ENCODE results near the gene ZNF565.
"Not testable (repeated sequence)": the region's sequence is repeated elsewhere in the genome, so short reads cannot be mapped to it uniquely, and the experiment has no call there.

Gene ZNF565

GRCh38 chr19:36201684-36202083, 12.8 kb downstream of the ZNF565 start:
- TF ChIP-seq CREB5 (CRISPR knock-in tag; IDR thresholded peaks at IDR 0.05; ENCODE audit: low read depth) = no peak
- no peak for TF ChIP-seq ARNTL (CRISPR knock-in tag; IDR thresholded peaks at IDR 0.05; ENCODE audit: borderline replicate concordance, low read depth)
- TF ChIP-seq ESRRG (CRISPR knock-in tag; IDR thresholded peaks at IDR 0.05) = no peak
- no peak for TF ChIP-seq TSHZ2 (CRISPR knock-in tag; IDR thresholded peaks at IDR 0.05)
- TF ChIP-seq SNAI2 (CRISPR knock-in tag; IDR thresholded peaks at IDR 0.05) = no peak
- TF ChIP-seq ZNF8 (CRISPR knock-in tag; IDR thresholded peaks at IDR 0.05) = no peak
- no peak for TF ChIP-seq GLIS3 (CRISPR knock-in tag; IDR thresholded peaks at IDR 0.05)
- TF ChIP-seq RARB (CRISPR knock-in tag; IDR thresholded peaks at IDR 0.05) = no peak
- TF ChIP-seq PATZ1 (CRISPR knock-in tag; IDR thresholded peaks at IDR 0.05; ENCODE audit: borderline replicate concordance) = no peak
- no peak for TF ChIP-seq TOX (CRISPR knock-in tag; IDR thresholded peaks at IDR 0.05; ENCODE audit: borderline replicate concordance)
- no peak for TF ChIP-seq ZFP30 (CRISPR knock-in tag; IDR thresholded peaks at IDR 0.05)
- TF ChIP-seq BACH2 (CRISPR knock-in tag; IDR thresholded peaks at IDR 0.05; ENCODE audit: borderline replicate concordance) = no peak
- ATAC-seq = no peak

- TF ChIP-seq ZNF70 (CRISPR knock-in tag; IDR thresholded peaks at IDR 0.05) (peak; percentile 39; the same call in 1 of the 2 replicates), ZNF565 (CRISPR knock-in tag; conservative IDR thresholded peaks at IDR 0.05; ENCODE audit: low read depth) (no peak), ZNF8 (CRISPR knock-in tag; IDR thresholded peaks at IDR 0.05) (peak; percentile 48; the same call in 1 of the 2 replicates), GLIS3 (CRISPR knock-in tag; IDR thresholded peaks at IDR 0.05) (no peak)
- no peak for ATAC-seq
These were observed 16.3 kb downstream of the ZNF565 start for GRCh38 chr19:36198119-36198518.

GRCh38 chr19:36196249-36196648, 18.2 kb downstream of the ZNF565 start:
- TF ChIP-seq BACH2 (CRISPR knock-in tag; IDR thresholded peaks at IDR 0.05; ENCODE audit: borderline replicate concordance) (no peak), ZNF565 (CRISPR knock-in tag; conservative IDR thresholded peaks at IDR 0.05; ENCODE audit: low read depth) (no peak), TOX (CRISPR knock-in tag; IDR thresholded peaks at IDR 0.05; ENCODE audit: borderline replicate concordance) (no peak), PPARA (CRISPR knock-in tag; IDR thresholded peaks at IDR 0.05; ENCODE audit: borderline replicate concordance) (no peak), POU6F1 (CRISPR knock-in tag; IDR thresholded peaks at IDR 0.05; ENCODE audit: borderline replicate concordance, low read depth) (no peak), CREB5 (CRISPR knock-in tag; IDR thresholded peaks at IDR 0.05; ENCODE audit: low read depth) (no peak)
- no peak for ATAC-seq

- not testable (repeated sequence) for ATAC-seq
These were observed 27.7 kb downstream of the ZNF565 start for GRCh38 chr19:36186722-36187121.

- no peak for ATAC-seq
These were observed 31.2 kb downstream of the ZNF565 start for GRCh38 chr19:36183245-36183628.

More at GRCh38 chr19:36183245-36183628, 31.2 kb downstream of the ZNF565 start:
- TF ChIP-seq ZFP30 (CRISPR knock-in tag; IDR thresholded peaks at IDR 0.05) = no peak
- TF ChIP-seq CREB5 (CRISPR knock-in tag; IDR thresholded peaks at IDR 0.05; ENCODE audit: low read depth) = no peak
- TF ChIP-seq PPARA (CRISPR knock-in tag; IDR thresholded peaks at IDR 0.05; ENCODE audit: borderline replicate concordance) = no peak
- TF ChIP-seq TCF4 (CRISPR knock-in tag; IDR thresholded peaks at IDR 0.05; ENCODE audit: borderline replicate concordance) = no peak
- TF ChIP-seq ZNF565 (CRISPR knock-in tag; conservative IDR thresholded peaks at IDR 0.05; ENCODE audit: low read depth) = no peak
- no peak for TF ChIP-seq TOX (CRISPR knock-in tag; IDR thresholded peaks at IDR 0.05; ENCODE audit: borderline replicate concordance)
- TF ChIP-seq ISL1 (CRISPR knock-in tag; IDR thresholded peaks at IDR 0.05) = no peak
- TF ChIP-seq ARNTL (CRISPR knock-in tag; IDR thresholded peaks at IDR 0.05; ENCODE audit: borderline replicate concordance, low read depth) = no peak
- TF ChIP-seq RARB (CRISPR knock-in tag; IDR thresholded peaks at IDR 0.05) = no peak
